HEK293T (cell line): ENCODE measurements around the gene CATSPERD.

Experiments used
- CTCF ChIA-PET: fragments of 350-600 bp; formaldehyde crosslinking; extraction: SDS; loops from one replicate; lab custom pipeline; 2021; ENCODE audit warnings: antibody characterized with exemption, inconsistent platforms; lab: Yijun Ruan, JAX
- POLR2A ChIA-PET: fragments of 350-600 bp; formaldehyde crosslinking; extraction: SDS; loops from one replicate; lab custom pipeline; 2020; ENCODE audit warnings: antibody characterized with exemption, inconsistent platforms; lab: Yijun Ruan, JAX
- DNase-seq: peaks from one replicate; pipeline ENCODE4 v3.0.0; 2012; ENCODE audit warnings: mixed read lengths; ENCODE audit errors: extremely low spot score
- ARNT ChIP-seq: fragments of 450-650 bp; IDR thresholded peaks from 2 replicates; pipeline ENCODE4 v1.6.1; 2017; ENCODE audit warnings: mild to moderate bottlenecking
- BHLHE40 ChIP-seq: fragments of 450-650 bp; IDR thresholded peaks from 2 replicates; pipeline ENCODE4 v1.6.1; 2016; ENCODE audit warnings: mild to moderate bottlenecking, moderate library complexity, borderline replicate concordance
- CTBP1 ChIP-seq: fragments of 450-650 bp; IDR thresholded peaks from 2 replicates; pipeline ENCODE4 v1.6.1; 2016; ENCODE audit warnings: borderline replicate concordance
- ELF4 ChIP-seq: fragments of 450-650 bp; IDR thresholded peaks from 2 replicates; pipeline ENCODE4 v1.6.1; 2017; ENCODE audit warnings: antibody characterized with exemption
- FOXA1 ChIP-seq: fragments of 450-650 bp; IDR thresholded peaks from 2 replicates; pipeline ENCODE4 v1.6.1; 2016; ENCODE audit warnings: mild to moderate bottlenecking
- FOXK2 ChIP-seq: fragments of 450-650 bp; IDR thresholded peaks from 2 replicates; pipeline ENCODE4 v1.6.1; 2016; ENCODE audit warnings: mild to moderate bottlenecking
- FOXM1 ChIP-seq: fragments of 450-650 bp; IDR thresholded peaks from 2 replicates; pipeline ENCODE4 v1.6.1; 2017; ENCODE audit warnings: mild to moderate bottlenecking, borderline replicate concordance
- HDGF ChIP-seq: fragments of 450-650 bp; IDR thresholded peaks from 2 replicates; pipeline ENCODE4 v1.6.1; 2017; ENCODE audit warnings: antibody characterized with exemption, borderline replicate concordance
- L3MBTL2 ChIP-seq: fragments of 450-650 bp; conservative IDR thresholded peaks from 2 replicates; pipeline ENCODE4 v1.6.1; 2016; ENCODE audit warnings: mild to moderate bottlenecking
- LEF1 ChIP-seq: fragments of 450-650 bp; IDR thresholded peaks from 2 replicates; pipeline ENCODE4 v1.6.1; 2017; ENCODE audit warnings: mild to moderate bottlenecking, borderline replicate concordance
- NFRKB ChIP-seq: fragments of 450-650 bp; IDR thresholded peaks from 2 replicates; pipeline ENCODE4 v1.6.1; 2016; ENCODE audit warnings: mild to moderate bottlenecking, moderate library complexity
- PKNOX1 ChIP-seq: fragments of 450-650 bp; IDR thresholded peaks from 2 replicates; pipeline ENCODE4 v1.6.1; 2016
- SP1 ChIP-seq: fragments of 450-650 bp; IDR thresholded peaks from 2 replicates; pipeline ENCODE4 v1.6.1; 2017
- SUZ12 ChIP-seq: fragments of 450-650 bp; IDR thresholded peaks from 2 replicates; pipeline ENCODE4 v1.6.1; 2016; ENCODE audit warnings: mild to moderate bottlenecking
- TARDBP ChIP-seq: fragments of 450-650 bp; IDR thresholded peaks from 2 replicates; pipeline ENCODE4 v1.6.1; 2016
- ZNF384 ChIP-seq: fragments of 450-650 bp; IDR thresholded peaks from 2 replicates; pipeline ENCODE4 v1.6.1; 2016

Gene CATSPERD

GRCh38 chr19:5809469-5809868 is 89.0 kb downstream of the CATSPERD start:
- TF ChIP-seq ELF4 (no peak), TARDBP (no peak), LEF1 (no peak), FOXK2 (no peak), SUZ12 (no peak), NFRKB (no peak), ARNT (no peak), FOXA1 (no peak), FOXM1 (no peak)
- DNase-seq: no peak
- POLR2A ChIA-PET: interaction anchor here (0.8 kb wide), 1 partner anchor 94 kb away, joined by 3 read pairs; the partner anchor contains the start of gene NDUFA11
- CTCF ChIA-PET: interaction anchor here (0.9 kb wide), 1 partner anchor 16 kb away, joined by 3 read pairs; no protein-coding TSS in a partner anchor

GRCh38 chr19:5811117-5811516 is 90.7 kb downstream of the CATSPERD start:
- TF ChIP-seq FOXK2: no peak
- TF ChIP-seq ELF4: no peak
- TF ChIP-seq FOXM1: no peak
- no peak for TF ChIP-seq ARNT
- TF ChIP-seq NFRKB: no peak
- TF ChIP-seq SUZ12: no peak
- no peak for TF ChIP-seq TARDBP
- TF ChIP-seq LEF1: no peak
- TF ChIP-seq ZNF384: no peak
- no peak for TF ChIP-seq PKNOX1
- no peak for TF ChIP-seq CTBP1
- TF ChIP-seq BHLHE40: no peak
- TF ChIP-seq HDGF: no peak
- no peak for TF ChIP-seq FOXA1
- no peak for TF ChIP-seq SP1
- TF ChIP-seq L3MBTL2: no peak
- no peak for DNase-seq
- ChIA-PET POLR2A (no interaction called here), CTCF (no interaction called here)

GRCh38 chr19:5814123-5814851 is 93.8 kb downstream of the CATSPERD start:
- POLR2A ChIA-PET: interaction anchor here (1.6 kb wide), 1 partner anchor 14 kb away, joined by 4 read pairs; no protein-coding TSS in a partner anchor
- CTCF ChIA-PET: interaction anchor here (0.7 kb wide), 1 partner anchor 10 kb away, joined by 3 read pairs; no protein-coding TSS in a partner anchor
- no peak for DNase-seq
- TF ChIP-seq LEF1: no peak
- no peak for TF ChIP-seq PKNOX1
- TF ChIP-seq ELF4: no peak
- TF ChIP-seq ZNF384: no peak
- no peak for TF ChIP-seq SP1
- no peak for TF ChIP-seq BHLHE40
- no peak for TF ChIP-seq HDGF
- no peak for TF ChIP-seq L3MBTL2
- no peak for TF ChIP-seq FOXK2
- no peak for TF ChIP-seq CTBP1
- TF ChIP-seq FOXA1: no peak
- TF ChIP-seq TARDBP: no peak
- TF ChIP-seq NFRKB: no peak

GRCh38 chr19:5814852-5815246 is 94.4 kb downstream of the CATSPERD start:
- POLR2A ChIA-PET: interaction anchor here (1.6 kb wide), 1 partner anchor 14 kb away, joined by 4 read pairs; no protein-coding TSS in a partner anchor
- no peak for DNase-seq
- TF ChIP-seq FOXK2 (no peak), HDGF (no peak), FOXA1 (no peak), NFRKB (no peak), LEF1 (no peak), ARNT (no peak), CTBP1 (no peak), SUZ12 (no peak), SP1 (no peak), FOXM1 (no peak), ZNF384 (no peak), L3MBTL2 (no peak)
- CTCF ChIA-PET: no interaction called here

- CTCF ChIA-PET: no interaction called here
- no peak for DNase-seq
- TF ChIP-seq CTBP1 (no peak), ARNT (no peak), SP1 (no peak), LEF1 (no peak), ZNF384 (no peak), TARDBP (no peak)
- POLR2A ChIA-PET: interaction anchor here (1.0 kb wide), 1 partner anchor 11 kb away, joined by 3 read pairs; no protein-coding TSS in a partner anchor
These were observed 96.8 kb downstream of the CATSPERD start for GRCh38 chr19:5817218-5817617.

GRCh38 chr19:5818594-5818993 is 98.2 kb downstream of the CATSPERD start:
- DNase-seq: no peak
- CTCF ChIA-PET: no interaction called here
- POLR2A ChIA-PET: no interaction called here
- TF ChIP-seq ZNF384: no peak
- TF ChIP-seq CTBP1: no peak
- TF ChIP-seq SP1: no peak
- no peak for TF ChIP-seq ELF4
- TF ChIP-seq LEF1: no peak
- TF ChIP-seq FOXM1: no peak
- no peak for TF ChIP-seq TARDBP
- no peak for TF ChIP-seq BHLHE40
- TF ChIP-seq FOXK2: no peak
- no peak for TF ChIP-seq ARNT
- TF ChIP-seq L3MBTL2: no peak
- no peak for TF ChIP-seq NFRKB
- no peak for TF ChIP-seq SUZ12
- TF ChIP-seq HDGF: no peak
- TF ChIP-seq PKNOX1: no peak
- no peak for TF ChIP-seq FOXA1
